Stomach (tissue), 4 donors: ENCODE data around the gene ARHGAP22.

ENCODE experiments used
- CTCF ChIP-seq, 7 experiments: fragments of 450-650 bp in 4 of 7; fragments of 200-600 bp in 3 of 7; sonication (generic) in 3 of 7; IDR thresholded peaks; one replicate each; pipeline ENCODE4 v1.5.1; 2016 to 2019; ENCODE audit warnings: antibody characterized with exemption in 7 of 7, control low read depth in 2 of 7, mild to moderate bottlenecking in 1 of 7
- POLR2A ChIP-seq, 4 donors: fragments of 450-650 bp; IDR thresholded peaks; one replicate each; pipeline ENCODE4 v1.6.1; 2016; ENCODE audit warnings: antibody characterized with exemption in 4 of 4, control low read depth in 2 of 4, mild to moderate bottlenecking in 1 of 4, moderate library complexity in 1 of 4
- POLR2AphosphoS5 ChIP-seq, 3 donors: sonication (generic); formaldehyde crosslinking; IDR thresholded peaks; one replicate each; pipeline ENCODE4 v1.6.1; 2016; ENCODE audit warnings: antibody characterized with exemption in 3 of 3

DNA sequence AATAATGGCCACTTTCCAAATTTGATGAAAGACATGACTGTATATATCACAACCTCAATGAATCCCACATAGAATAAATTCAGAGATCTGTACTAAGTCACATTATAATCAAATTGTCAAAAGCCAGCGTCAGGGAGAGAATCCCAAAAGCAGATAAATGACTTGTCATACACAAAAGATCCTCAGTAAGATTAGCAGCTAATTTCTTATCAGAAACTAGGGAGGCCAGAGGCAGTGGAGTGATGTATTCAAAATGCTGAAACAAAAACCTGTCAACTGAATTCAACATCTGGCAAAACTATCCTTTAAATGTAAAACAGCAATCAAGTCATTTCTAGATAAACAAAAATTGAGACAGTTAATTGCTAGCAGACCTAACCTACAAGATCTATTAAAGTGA lies 11.6 kb upstream of the ARHGAP22 start:
- TF ChIP-seq CTCF (IDR thresholded peaks at IDR 0.05): no peak
- no peak for TF ChIP-seq POLR2A (IDR thresholded peaks at IDR 0.05)
- TF ChIP-seq POLR2AphosphoS5 (IDR thresholded peaks at IDR 0.05): no peak
